Neural crest cell (in vitro differentiated cells): ENCODE measurements around the gene HBS1L. TPM values are rescaled to one million over a fixed set of nuclear protein-coding genes. Genes with fewer than 3 reads are reported as not detected.

Experiments
- DNase-seq: peaks from one replicate; pipeline ENCODE4 v3.0.0; 2021; ENCODE audit warnings: low read depth, mixed read lengths, low spot score
- H3K27ac Mint-ChIP-seq: one replicate; pipeline ENCODE4 v1.8.0; 2021; ENCODE audit warnings: mild to moderate bottlenecking, mixed read lengths; ENCODE audit not compliant: unreplicated experiment
- H3K27me3 Mint-ChIP-seq: 2 replicates; pipeline ENCODE4 v1.8.0; 2021; ENCODE audit warnings: low read depth, mild to moderate bottlenecking, mixed read lengths
- H3K36me3 Mint-ChIP-seq: 2 replicates; pipeline ENCODE4 v1.8.0; 2021; ENCODE audit warnings: low read depth, mild to moderate bottlenecking, mixed read lengths
- H3K4me1 Mint-ChIP-seq: 2 replicates; pipeline ENCODE4 v1.8.0; 2021; ENCODE audit warnings: mixed read lengths
- H3K4me3 Mint-ChIP-seq: one replicate; pipeline ENCODE4 v1.8.0; 2021; ENCODE audit warnings: mild to moderate bottlenecking, mixed read lengths
- H3K9me3 Mint-ChIP-seq: 2 replicates; pipeline ENCODE4 v1.8.0; 2021; ENCODE audit warnings: mixed read lengths
- CTCF ChIP-seq: fragments of 200-600 bp; sonication (generic); conservative IDR thresholded peaks from 2 replicates; pipeline ENCODE4 v1.5.0; 2021; ENCODE audit warnings: antibody characterized with exemption, mild to moderate bottlenecking
- total RNA-seq: library from RNA; stranded (reverse); gene quantifications from 2 replicates; pipeline ENCODE4 v1.2.1, GENCODE V29; 2021

Gene HBS1L
- total RNA-seq, 1 donor from 2014 or later = 82.6 TPM

- H3K4me1 Mint-ChIP-seq = no peaks in the 10 kb centered on the region
- TF ChIP-seq CTCF = no peak
- DNase-seq = no peak
- H3K4me3 Mint-ChIP-seq = no peak overlapping the region
- no peaks in the 10 kb centered on the region for H3K36me3 Mint-ChIP-seq
- H3K9me3 Mint-ChIP-seq = peaks cover 5% of the 10 kb centered on the region
- H3K27me3 Mint-ChIP-seq = no peaks in the 10 kb centered on the region
- H3K27ac Mint-ChIP-seq = no peak overlapping the region
These were observed 109.6 kb downstream of the HBS1L start for GRCh38 chr6:134945045-134945444.

DNA sequence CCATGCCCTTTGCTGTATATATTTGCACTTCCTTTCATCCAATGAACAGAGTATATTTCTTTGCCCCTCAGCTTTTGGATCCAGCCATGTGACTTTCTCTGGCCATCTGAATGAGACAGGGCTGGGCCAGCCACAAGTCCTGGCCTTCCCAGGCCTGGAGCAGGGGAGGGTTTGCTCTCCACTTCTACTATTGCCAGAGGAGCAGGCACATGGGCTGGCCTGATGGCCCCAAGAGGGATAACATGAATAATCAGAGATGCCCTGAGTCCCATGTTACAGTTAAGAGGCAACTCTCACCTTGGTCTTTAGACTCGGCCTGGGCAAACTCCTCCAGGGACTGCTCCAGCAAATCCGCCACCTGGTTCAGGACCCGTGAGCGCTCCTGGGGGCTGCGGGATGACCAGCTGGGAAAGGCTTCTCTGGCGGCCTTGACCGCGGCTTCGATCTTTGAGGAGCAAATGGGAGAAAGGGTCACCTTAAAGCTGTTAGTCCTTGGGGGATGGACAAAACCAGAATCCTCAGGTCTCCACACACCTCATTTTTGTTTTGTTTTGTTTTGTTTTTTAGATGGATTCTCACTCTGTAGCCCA is 111.0 kb downstream of the HBS1L start:
- no peak overlapping the region for H3K27ac Mint-ChIP-seq
- peaks cover 5% of the 10 kb centered on the region for H3K9me3 Mint-ChIP-seq
- no peaks in the 10 kb centered on the region for H3K36me3 Mint-ChIP-seq
- no peaks in the 10 kb centered on the region for H3K4me1 Mint-ChIP-seq
- no peak overlapping the region for H3K4me3 Mint-ChIP-seq
- DNase-seq = no peak
- H3K27me3 Mint-ChIP-seq = no peaks in the 10 kb centered on the region
- TF ChIP-seq CTCF = no peak

GRCh38 chr6:134938896-134939295 is 115.7 kb downstream of the HBS1L start:
- no peaks in the 10 kb centered on the region for H3K4me1 Mint-ChIP-seq
- TF ChIP-seq CTCF = no peak

GRCh38 chr6:134937426-134937825 is 117.2 kb downstream of the HBS1L start:
- DNase-seq = no peak
- TF ChIP-seq CTCF = no peak
- Mint-ChIP-seq H3K36me3 (no peaks in the 10 kb centered on the region), H3K9me3 (no peaks in the 10 kb centered on the region), H3K4me3 (no peak overlapping the region), H3K4me1 (no peaks in the 10 kb centered on the region), H3K27me3 (no peaks in the 10 kb centered on the region), H3K27ac (no peak overlapping the region)

More at GRCh38 chr6:134938896-134939295, 115.7 kb downstream of the HBS1L start:
- Mint-ChIP-seq H3K36me3 (no peaks in the 10 kb centered on the region), H3K4me3 (no peak overlapping the region), H3K9me3 (no peaks in the 10 kb centered on the region), H3K27ac (no peak overlapping the region), H3K27me3 (no peaks in the 10 kb centered on the region)
- no peak for DNase-seq

GRCh38 chr6:134936931-134937330 is 117.7 kb downstream of the HBS1L start:
- H3K9me3 Mint-ChIP-seq = no peaks in the 10 kb centered on the region
- no peak for TF ChIP-seq CTCF
- H3K27ac Mint-ChIP-seq = no peak overlapping the region
- H3K4me3 Mint-ChIP-seq = no peak overlapping the region
- no peaks in the 10 kb centered on the region for H3K27me3 Mint-ChIP-seq
- H3K4me1 Mint-ChIP-seq = no peaks in the 10 kb centered on the region
- no peak for DNase-seq
- H3K36me3 Mint-ChIP-seq = no peaks in the 10 kb centered on the region

- no peaks in the 10 kb centered on the region for H3K27me3 Mint-ChIP-seq
- H3K27ac Mint-ChIP-seq = no peak overlapping the region
- H3K36me3 Mint-ChIP-seq = no peaks in the 10 kb centered on the region
- no peak for DNase-seq
- TF ChIP-seq CTCF = no peak
- no peaks in the 10 kb centered on the region for H3K9me3 Mint-ChIP-seq
- no peaks in the 10 kb centered on the region for H3K4me1 Mint-ChIP-seq
- no peak overlapping the region for H3K4me3 Mint-ChIP-seq
These were observed 118.1 kb downstream of the HBS1L start for GRCh38 chr6:134936476-134936875.
